Fibroblast of lung (primary cell): ENCODE results near the gene OCLN.
"Not testable (repeated sequence)": the region's sequence is repeated elsewhere in the genome, so short reads cannot be mapped to it uniquely, and the experiment has no call there.

Experiments used
- EZH2 ChIP-seq: IDR thresholded peaks from 2 replicates; pipeline ENCODE4 v1.5.1; 2012; ENCODE audit warnings: low read length, control low read depth, mild to moderate bottlenecking; ENCODE audit errors: missing control alignments
- TF ChIP-seq, protein P1 (sequence below), 2 donors: IDR thresholded peaks in 1 of 2; conservative IDR thresholded peaks in 1 of 2; 1 replicate in 1 of 2; 2 replicates in 1 of 2; pipeline ENCODE4 v1.5.1; 2011 to 2012; ENCODE audit warnings: low read length in 2 of 2, control low read depth in 1 of 2, inconsistent platforms in 1 of 2, low read depth in 1 of 2, mild to moderate bottlenecking in 1 of 2

DNA sequence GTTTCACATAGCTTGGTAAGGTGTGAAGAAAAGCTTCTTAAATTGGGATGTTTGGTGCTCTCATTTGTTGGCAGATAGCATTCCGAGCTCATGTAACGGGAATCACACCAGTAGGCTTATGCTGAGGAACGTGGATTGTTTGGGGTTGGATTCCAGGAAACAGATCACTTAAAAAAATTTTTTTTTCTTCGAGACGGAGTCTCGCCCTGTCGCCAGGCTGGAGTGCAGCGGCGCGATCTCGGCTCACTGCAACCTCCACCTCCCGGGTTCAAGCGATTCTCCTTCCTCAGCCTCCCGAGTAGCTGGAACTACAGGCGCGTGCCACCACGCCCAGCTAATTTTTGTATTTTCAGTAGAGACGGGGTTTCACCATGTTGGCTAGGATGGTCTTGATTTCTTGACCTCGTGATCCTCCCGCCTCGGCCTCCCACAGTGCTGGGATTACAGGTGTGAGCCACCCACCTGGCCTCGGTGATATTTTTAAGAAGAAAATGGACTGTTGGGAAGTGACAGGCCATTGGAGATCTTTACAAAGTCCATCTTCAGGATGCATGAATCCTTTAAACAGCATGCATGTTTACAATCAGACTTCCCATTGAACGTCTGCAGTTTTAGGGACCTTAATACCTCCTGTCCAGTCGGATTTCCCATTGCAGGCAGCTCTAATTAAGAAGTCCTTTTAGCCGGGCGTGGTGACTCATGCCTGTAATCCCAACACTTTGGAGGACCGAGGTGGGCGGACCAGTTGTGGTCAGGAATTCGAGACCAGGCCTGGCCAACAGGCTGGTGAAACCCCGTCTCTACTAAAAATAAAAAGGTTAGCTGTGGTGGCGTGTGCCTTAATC is 68.2 kb downstream of the OCLN start:
- not testable (repeated sequence) for TF ChIP-seq EZH2
- TF ChIP-seq, protein P1, sequence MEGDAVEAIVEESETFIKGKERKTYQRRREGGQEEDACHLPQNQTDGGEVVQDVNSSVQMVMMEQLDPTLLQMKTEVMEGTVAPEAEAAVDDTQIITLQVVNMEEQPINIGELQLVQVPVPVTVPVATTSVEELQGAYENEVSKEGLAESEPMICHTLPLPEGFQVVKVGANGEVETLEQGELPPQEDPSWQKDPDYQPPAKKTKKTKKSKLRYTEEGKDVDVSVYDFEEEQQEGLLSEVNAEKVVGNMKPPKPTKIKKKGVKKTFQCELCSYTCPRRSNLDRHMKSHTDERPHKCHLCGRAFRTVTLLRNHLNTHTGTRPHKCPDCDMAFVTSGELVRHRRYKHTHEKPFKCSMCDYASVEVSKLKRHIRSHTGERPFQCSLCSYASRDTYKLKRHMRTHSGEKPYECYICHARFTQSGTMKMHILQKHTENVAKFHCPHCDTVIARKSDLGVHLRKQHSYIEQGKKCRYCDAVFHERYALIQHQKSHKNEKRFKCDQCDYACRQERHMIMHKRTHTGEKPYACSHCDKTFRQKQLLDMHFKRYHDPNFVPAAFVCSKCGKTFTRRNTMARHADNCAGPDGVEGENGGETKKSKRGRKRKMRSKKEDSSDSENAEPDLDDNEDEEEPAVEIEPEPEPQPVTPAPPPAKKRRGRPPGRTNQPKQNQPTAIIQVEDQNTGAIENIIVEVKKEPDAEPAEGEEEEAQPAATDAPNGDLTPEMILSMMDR (conservative IDR thresholded peaks at IDR 0.05 in 1 of 2, IDR thresholded peaks at IDR 0.05 in 1 of 2; ENCODE audit: low read depth in 1 of 2, low read length in 2 of 2), result not testable (repeated sequence)
